CD4-positive, alpha-beta memory T cell (primary cell): ENCODE results near the gene CORO2A. TPM values are rescaled to one million over a fixed set of nuclear protein-coding genes. Genes with fewer than 3 reads are reported as not detected.

Experiments used
- CTCF ChIA-PET: fragments of 350-600 bp; sonication (Branson Sonifier 250); formaldehyde crosslinking; loops from one replicate; lab custom pipeline; 2021; ENCODE audit warnings: inconsistent platforms; ENCODE audit not compliant: partially characterized antibody; lab: Charles Lee
- POLR2A ChIA-PET: fragments of 350-600 bp; sonication (Branson Sonifier 250); formaldehyde crosslinking; loops from one replicate; lab custom pipeline; 2021; ENCODE audit not compliant: partially characterized antibody; lab: Charles Lee
- DNase-seq, 5 donors: peaks; one replicate each; pipeline versions ENCODE4 v3.0.0 to v3.0.0-alpha.2; 2020 to 2022; ENCODE audit warnings: mixed read lengths in 1 of 5
- H3K27ac ChIP-seq: one replicate; pipeline ENCODE4 v1.7.0; 2013; ENCODE audit warnings: low read depth, low read length
- H3K27me3 ChIP-seq: 2 replicates; pipeline ENCODE4 v1.7.0; 2013; ENCODE audit warnings: mild to moderate bottlenecking, low read length, moderate library complexity; ENCODE audit not compliant: insufficient read depth
- H3K36me3 ChIP-seq: 2 replicates; pipeline ENCODE4 v1.7.0; 2013; ENCODE audit warnings: mild to moderate bottlenecking, low read length, moderate library complexity; ENCODE audit not compliant: insufficient read depth
- H3K4me1 ChIP-seq: 2 replicates; pipeline ENCODE4 v1.7.0; 2013; ENCODE audit warnings: mild to moderate bottlenecking, low read length, moderate library complexity; ENCODE audit not compliant: insufficient read depth
- H3K4me3 ChIP-seq, 2 donors: one replicate each; pipeline ENCODE4 v1.7.0; 2013; ENCODE audit warnings: low read length in 2 of 2, mild to moderate bottlenecking in 1 of 2
- H3K9me3 ChIP-seq, 2 donors: one replicate each; pipeline ENCODE4 v1.7.0; 2013; ENCODE audit warnings: low read length in 2 of 2, control low read depth in 1 of 2; ENCODE audit not compliant: control insufficient read depth in 1 of 2
- H3K27ac Mint-ChIP-seq, 7 donors: one replicate each; pipeline ENCODE4 v1.8.0; 2020 to 2021; ENCODE audit warnings: mixed read lengths in 7 of 7, mild to moderate bottlenecking in 6 of 7, inconsistent platforms in 3 of 7, moderate library complexity in 3 of 7
- H3K27me3 Mint-ChIP-seq, 2 donors: one replicate each; pipeline ENCODE4 v1.8.0; 2020 to 2021; ENCODE audit warnings: mixed read lengths in 2 of 2
- H3K36me3 Mint-ChIP-seq, 2 donors: one replicate each; pipeline ENCODE4 v1.8.0; 2020 to 2021; ENCODE audit warnings: mixed read lengths in 2 of 2, inconsistent platforms in 1 of 2, mild to moderate bottlenecking in 1 of 2
- H3K4me1 Mint-ChIP-seq, 4 donors: one replicate each; pipeline ENCODE4 v1.8.0; 2020 to 2021; ENCODE audit warnings: mixed read lengths in 4 of 4, mild to moderate bottlenecking in 1 of 4
- H3K4me3 Mint-ChIP-seq, 8 donors: one replicate each; pipeline ENCODE4 v1.8.0; 2020 to 2021; ENCODE audit warnings: mixed read lengths in 8 of 8, mild to moderate bottlenecking in 7 of 8, moderate library complexity in 6 of 8, inconsistent platforms in 3 of 8
- H3K9me3 Mint-ChIP-seq, 8 donors: one replicate each; pipeline ENCODE4 v1.8.0; 2020 to 2021; ENCODE audit warnings: mixed read lengths in 8 of 8, mild to moderate bottlenecking in 5 of 8, inconsistent platforms in 3 of 8, moderate library complexity in 1 of 8
- intact Hi-C: fragments of 100-400 bp; cut with micrococcal nuclease; formaldehyde crosslinking; loops from one replicate; pipeline ENCODE4 v1.15.1; 2023
- polyA plus RNA-seq, 2 donors: library from polyadenylated mRNA; unstranded; fragments of 300-500 nt; fragmentation: Illumina TruSeq; gene quantifications; one replicate each; pipeline ENCODE4 v1.2.3, GENCODE V29; 2021
- total RNA-seq, 2 experiments: library from RNA; stranded (reverse); gene quantifications; one replicate each; pipeline ENCODE4 v1.2.3, GENCODE V29; 2021

Gene CORO2A
- total and polyA plus RNA-seq, 4 experiments from 2014 or later, result 4.4 to 11.9 (median 8.5) TPM

DNA sequence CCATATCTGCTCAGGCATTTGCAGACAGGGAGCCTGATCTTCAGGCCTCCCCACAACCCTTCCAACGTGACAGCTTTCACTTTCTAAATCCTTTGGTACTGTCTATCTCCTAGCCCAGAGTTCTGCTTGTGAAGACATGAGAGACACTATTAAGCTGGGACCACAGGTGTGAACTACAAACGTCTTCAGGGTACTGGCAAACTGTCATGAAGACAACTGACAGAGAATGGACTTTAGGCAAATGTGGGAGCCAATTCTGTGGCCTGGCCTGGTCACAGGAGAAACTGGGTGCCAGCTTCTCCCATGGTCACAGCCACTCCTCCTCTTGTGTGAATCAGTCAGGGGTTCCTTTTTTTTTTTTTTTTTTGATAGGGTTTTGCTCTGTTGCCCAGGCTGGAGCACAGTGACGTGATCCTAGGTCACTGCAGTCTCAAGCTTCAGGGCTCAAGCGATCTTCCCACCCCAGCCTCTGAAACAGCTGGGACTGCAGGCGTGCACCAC lies 83.9 kb downstream of the CORO2A start:
- H3K36me3 Mint-ChIP-seq, result peaks cover 52 to 56% of the 10 kb centered on the region in 2 donors
- Histone ChIP-seq H3K9me3 (no peaks in the 10 kb centered on the region), H3K4me1 (peaks cover 88% of the 10 kb centered on the region), H3K27me3 (no peaks in the 10 kb centered on the region), H3K4me3 (no peak overlapping the region), H3K27ac (peak overlapping the region; percentile 63), H3K36me3 (peaks cover 10% of the 10 kb centered on the region)
- peak overlapping the region; percentile 17 to 84 (median 62) for H3K4me3 Mint-ChIP-seq
- H3K4me1 Mint-ChIP-seq, result peaks cover 57 to 91% (median 76%) of the 10 kb centered on the region in 4 donors
- peak overlapping the region; percentile 86 to 98 (median 96) for H3K27ac Mint-ChIP-seq
- DNase-seq, result peak; percentile 63 to 76 (median 67)
- ChIA-PET POLR2A (interaction anchor here (0.7 to 18.2 kb wide), 10 partner anchors 9 to 203 kb away, joined by 3 to 412 read pairs (median 6); partner anchors contain the start of genes CORO2A, TBC1D2, TRIM14 and TRMO), CTCF (interaction anchor here (0.8 to 3.1 kb wide), 4 partner anchors 10 to 83 kb away, joined by 3 to 24 read pairs (median 8); partner anchors contain the start of genes CORO2A and TRIM14)
- intact Hi-C loops, result loop anchor here (1.0 kb wide), 1 partner anchor 10 kb away; no protein-coding TSS in a partner anchor
- no peaks in the 10 kb centered on the region for H3K27me3 Mint-ChIP-seq
- no peaks in the 10 kb centered on the region for H3K9me3 Mint-ChIP-seq

GRCh38 chr9:98107926-98108325 lies 84.5 kb downstream of the CORO2A start:
- intact Hi-C loops, result loop anchor here (1.0 kb wide), 1 partner anchor 10 kb away; no protein-coding TSS in a partner anchor
- H3K27ac ChIP-seq, result peak overlapping the region; percentile 63
- peaks cover 90% of the 10 kb centered on the region for H3K4me1 ChIP-seq
- Mint-ChIP-seq H3K27ac (peak overlapping the region; percentile 86 to 98 (median 96)), H3K27me3 (no peaks in the 10 kb centered on the region), H3K36me3 (peaks cover 52 to 56% of the 10 kb centered on the region in 2 donors), H3K4me3 (peak overlapping the region in 6 of 8 donors; percentile 48 to 84 (median 64)), H3K4me1 (peaks cover 56 to 90% (median 77%) of the 10 kb centered on the region in 4 donors), H3K9me3 (no peaks in the 10 kb centered on the region)
- H3K4me3 ChIP-seq, result no peak overlapping the region
- POLR2A ChIA-PET, result interaction anchor here (0.7 to 18.2 kb wide), 8 partner anchors 9 to 203 kb away, joined by 3 to 412 read pairs (median 6); partner anchors contain the start of genes CORO2A, TBC1D2, TRIM14 and TRMO
- H3K9me3 ChIP-seq, result no peaks in the 10 kb centered on the region
- CTCF ChIA-PET, result interaction anchor here (0.8 to 3.1 kb wide), 4 partner anchors 10 to 84 kb away, joined by 3 to 24 read pairs (median 8); partner anchors contain the start of genes CORO2A and TRIM14
- DNase-seq, result peak in 3 of 5 donors; percentile 31 to 51 (median 50)
- no peaks in the 10 kb centered on the region for H3K27me3 ChIP-seq
- peaks cover 10% of the 10 kb centered on the region for H3K36me3 ChIP-seq

- H3K27me3 ChIP-seq, result no peaks in the 10 kb centered on the region
- peak overlapping the region in 4 of 8 donors; percentile 27 to 91 (median 74) for H3K4me3 Mint-ChIP-seq
- H3K4me3 ChIP-seq, result no peak overlapping the region
- ChIA-PET POLR2A (interaction anchor here (0.6 to 18.2 kb wide), 10 partner anchors 8 to 184 kb away, joined by 3 to 412 read pairs (median 6); partner anchors contain the start of genes ANP32B, CORO2A, TBC1D2 and TRIM14), CTCF (interaction anchor here (0.9 to 4.1 kb wide), 4 partner anchors 9 to 151 kb away, joined by 3 to 43 read pairs (median 12); partner anchors contain the start of gene TRIM14)
- peaks cover 48 to 50% of the 10 kb centered on the region in 2 donors for H3K36me3 Mint-ChIP-seq
- peaks cover 99% of the 10 kb centered on the region for H3K4me1 ChIP-seq
- H3K4me1 Mint-ChIP-seq, result peaks cover 62 to 99% (median 82%) of the 10 kb centered on the region in 4 donors
- peaks cover 10% of the 10 kb centered on the region for H3K36me3 ChIP-seq
- intact Hi-C loops, result no loop called here
- H3K27ac ChIP-seq, result peak overlapping the region; percentile 44
- no peaks in the 10 kb centered on the region for H3K9me3 Mint-ChIP-seq
- H3K9me3 ChIP-seq, result no peaks in the 10 kb centered on the region
- peak overlapping the region; percentile 91 to 98 (median 96) for H3K27ac Mint-ChIP-seq
- no peaks in the 10 kb centered on the region for H3K27me3 Mint-ChIP-seq
- no peak for DNase-seq
These were observed 87.4 kb downstream of the CORO2A start for GRCh38 chr9:98105006-98105405.

DNA sequence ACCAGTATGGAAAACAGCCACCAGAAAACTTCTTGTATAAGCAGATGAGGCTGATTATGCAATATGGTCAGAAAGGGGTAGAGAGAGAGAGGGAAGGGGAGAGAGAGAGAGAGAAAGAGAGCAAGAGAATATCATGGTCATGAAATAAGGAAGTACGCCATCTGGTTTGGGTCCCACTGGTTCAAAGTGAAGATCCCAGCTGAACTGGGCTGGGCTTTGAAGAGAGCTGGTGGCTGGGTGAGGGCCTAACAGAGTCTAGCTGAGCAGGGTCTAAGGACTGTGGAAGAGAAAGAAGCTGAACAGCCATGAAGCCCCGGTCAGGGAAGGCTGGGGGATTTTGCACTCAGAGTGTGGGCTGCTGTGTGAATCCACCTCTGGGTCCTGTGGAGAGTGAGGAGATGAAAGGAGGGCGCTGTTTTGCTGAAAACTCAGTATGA lies 88.0 kb downstream of the CORO2A start:
- H3K27me3 Mint-ChIP-seq, result no peaks in the 10 kb centered on the region
- POLR2A ChIA-PET, result interaction anchor here (0.6 to 18.2 kb wide), 9 partner anchors 10 to 184 kb away, joined by 3 to 412 read pairs (median 6); partner anchors contain the start of genes ANP32B, CORO2A, TBC1D2 and TRIM14
- intact Hi-C loops, result loop anchor here (5.0 kb wide), 1 partner anchor 122 kb away; the partner anchor contains the start of gene ANP32B
- CTCF ChIA-PET, result interaction anchor here (0.7 to 4.1 kb wide), 6 partner anchors 10 to 31 kb away, joined by 3 to 43 read pairs (median 4); partner anchors contain the start of gene TRIM14
- H3K4me3 ChIP-seq, result peak overlapping the region in 1 of 2 donors; percentile 20
- H3K4me1 ChIP-seq, result peaks cover 99% of the 10 kb centered on the region
- H3K36me3 Mint-ChIP-seq, result peaks cover 48 to 50% of the 10 kb centered on the region in 2 donors
- no peaks in the 10 kb centered on the region for H3K9me3 ChIP-seq
- no peaks in the 10 kb centered on the region for H3K9me3 Mint-ChIP-seq
- H3K4me1 Mint-ChIP-seq, result peaks cover 65 to 99% (median 82%) of the 10 kb centered on the region in 4 donors
- H3K27me3 ChIP-seq, result no peaks in the 10 kb centered on the region
- H3K4me3 Mint-ChIP-seq, result peak overlapping the region; percentile 65 to 91 (median 72)
- DNase-seq, result no peak
- peak overlapping the region; percentile 91 to 98 (median 96) for H3K27ac Mint-ChIP-seq
- H3K27ac ChIP-seq, result peak overlapping the region; percentile 44
- peaks cover 9% of the 10 kb centered on the region for H3K36me3 ChIP-seq

DNA sequence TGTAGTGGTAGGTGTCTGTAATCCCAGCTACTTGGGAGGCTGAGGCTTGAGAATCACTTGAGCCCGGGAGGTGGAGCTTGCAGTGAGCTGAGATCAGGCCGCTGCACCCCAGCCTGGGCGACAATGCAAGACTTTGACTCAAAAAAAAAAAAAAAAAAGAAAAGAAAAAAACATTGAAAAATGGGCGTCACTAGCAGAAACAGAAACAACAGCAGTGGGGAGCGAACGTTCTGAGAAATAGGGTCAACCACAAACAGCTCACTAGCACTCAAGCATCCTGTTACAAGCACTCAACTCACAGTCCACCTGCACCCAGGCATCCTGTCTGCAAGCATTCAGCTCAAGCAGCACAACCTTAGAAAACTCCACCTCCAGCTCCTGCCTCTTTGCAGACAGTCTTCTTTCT lies 90.6 kb downstream of the CORO2A start:
- intact Hi-C loops, result loop anchor here (1.0 to 5.0 kb wide), 4 partner anchors 16 to 153 kb away; partner anchors contain the start of genes ANP32B and TBC1D2
- peak; percentile 85 to 95 (median 94) for DNase-seq
- ChIA-PET CTCF (interaction anchor here (0.7 to 2.1 kb wide), 23 partner anchors 8 to 207 kb away, joined by 3 to 60 read pairs (median 4); partner anchors contain the start of genes CORO2A and TRIM14), POLR2A (interaction anchor here (0.7 to 18.2 kb wide), 19 partner anchors 9 to 405 kb away, joined by 3 to 412 read pairs (median 10); partner anchors contain the start of genes ANP32B, CORO2A, NANS and TBC1D2)
- Histone ChIP-seq H3K27me3 (no peaks in the 10 kb centered on the region), H3K9me3 (no peaks in the 10 kb centered on the region), H3K36me3 (peaks cover 5% of the 10 kb centered on the region), H3K27ac (peak overlapping the region; percentile 64), H3K4me3 (peak overlapping the region in 1 of 2 donors; percentile 40), H3K4me1 (peaks cover 99% of the 10 kb centered on the region)
- H3K36me3 Mint-ChIP-seq, result peaks cover 44 to 46% of the 10 kb centered on the region in 2 donors
- peaks cover 58 to 94% (median 77%) of the 10 kb centered on the region in 4 donors for H3K4me1 Mint-ChIP-seq
- no peaks in the 10 kb centered on the region for H3K9me3 Mint-ChIP-seq
- peak overlapping the region; percentile 67 to 85 (median 78) for H3K4me3 Mint-ChIP-seq
- H3K27me3 Mint-ChIP-seq, result no peaks in the 10 kb centered on the region
- peak overlapping the region; percentile 91 to 98 (median 94) for H3K27ac Mint-ChIP-seq

- Mint-ChIP-seq H3K27me3 (no peaks in the 10 kb centered on the region), H3K27ac (peak overlapping the region; percentile 91 to 98 (median 94)), H3K4me3 (peak overlapping the region; percentile 32 to 85 (median 78)), H3K4me1 (peaks cover 59 to 94% (median 77%) of the 10 kb centered on the region in 4 donors), H3K9me3 (no peaks in the 10 kb centered on the region), H3K36me3 (peaks cover 48 to 50% of the 10 kb centered on the region in 2 donors)
- Histone ChIP-seq H3K36me3 (peaks cover 6% of the 10 kb centered on the region), H3K27me3 (no peaks in the 10 kb centered on the region), H3K9me3 (no peaks in the 10 kb centered on the region), H3K27ac (peak overlapping the region; percentile 64), H3K4me1 (peaks cover 99% of the 10 kb centered on the region), H3K4me3 (no peak overlapping the region)
- CTCF ChIA-PET, result interaction anchor here (0.7 to 2.1 kb wide), 22 partner anchors 9 to 180 kb away, joined by 3 to 60 read pairs (median 4); partner anchors contain the start of genes CORO2A and TRIM14
- DNase-seq, result no peak
- POLR2A ChIA-PET, result interaction anchor here (1.0 to 18.2 kb wide), 18 partner anchors 9 to 404 kb away, joined by 3 to 412 read pairs (median 11); partner anchors contain the start of genes ANP32B, CORO2A, NANS and TBC1D2
- intact Hi-C loops, result loop anchor here (5.0 kb wide), 1 partner anchor 119 kb away; the partner anchor contains the start of gene ANP32B
These were observed 91.0 kb downstream of the CORO2A start for GRCh38 chr9:98101416-98101815.
